H9 (cell line): Measurements from ENCODE around the gene RCSD1. TPM values are rescaled to one million over a fixed set of nuclear protein-coding genes. Genes with fewer than 3 reads are reported as not detected.

Experiments
- DNase-seq: peaks from one replicate; pipeline ENCODE4 v3.0.0-alpha.2; 2017
- H2AFZ ChIP-seq: one replicate; pipeline ENCODE4 v1.6.1; 2013; ENCODE audit warnings: mild to moderate bottlenecking, low read length, control low read depth, moderate library complexity
- H2AK5ac ChIP-seq: 2 replicates; pipeline ENCODE4 v1.6.1; 2013; ENCODE audit warnings: low read length, control low read depth, mixed read lengths; ENCODE audit not compliant: insufficient read length
- H2BK120ac ChIP-seq: one replicate; pipeline ENCODE4 v1.6.1; 2013; ENCODE audit warnings: low read depth, mild to moderate bottlenecking, low read length, control low read depth, inconsistent platforms; ENCODE audit not compliant: poor library complexity, severe bottlenecking
- H2BK12ac ChIP-seq: 2 replicates; pipeline ENCODE4 v1.6.1; 2013; ENCODE audit warnings: low read length, control low read depth, mixed read lengths, low read depth; ENCODE audit not compliant: insufficient read length
- H2BK15ac ChIP-seq: 2 replicates; pipeline ENCODE4 v1.6.1; 2013; ENCODE audit warnings: low read depth, low read length, control low read depth
- H2BK20ac ChIP-seq: one replicate; pipeline ENCODE4 v1.6.1; 2013; ENCODE audit warnings: low read depth, mild to moderate bottlenecking, low read length, control low read depth, inconsistent platforms; ENCODE audit not compliant: poor library complexity, severe bottlenecking
- H2BK5ac ChIP-seq: 2 replicates; pipeline ENCODE4 v1.6.1; 2013; ENCODE audit warnings: low read length, control low read depth, mixed read lengths; ENCODE audit not compliant: insufficient read length
- H3K14ac ChIP-seq: 2 replicates; pipeline ENCODE4 v1.6.1; 2013; ENCODE audit warnings: low read length, control low read depth; ENCODE audit not compliant: insufficient read depth
- H3K18ac ChIP-seq: 2 replicates; pipeline ENCODE4 v1.6.1; 2013; ENCODE audit warnings: low read depth, mild to moderate bottlenecking, mixed read lengths, low read length, control low read depth; ENCODE audit not compliant: insufficient read length
- H3K23ac ChIP-seq: 2 replicates; pipeline ENCODE4 v1.6.1; 2013; ENCODE audit warnings: low read length, control low read depth, mixed read lengths, low read depth; ENCODE audit not compliant: insufficient read length
- H3K23me2 ChIP-seq: 2 replicates; pipeline ENCODE4 v1.6.1; 2013; ENCODE audit warnings: low read depth, mild to moderate bottlenecking, mixed read lengths, low read length, control low read depth; ENCODE audit not compliant: insufficient read length, poor library complexity, severe bottlenecking
- H3K27ac ChIP-seq: 2 replicates; pipeline ENCODE4 v1.5.1; 2013; ENCODE audit warnings: low read length, control low read depth, mixed read lengths, low read depth; ENCODE audit not compliant: insufficient read length
- H3K27me3 ChIP-seq: 2 replicates; pipeline ENCODE4 v1.6.1; 2013; ENCODE audit warnings: low read length, control low read depth, inconsistent platforms; ENCODE audit not compliant: insufficient read depth
- H3K4ac ChIP-seq: 2 replicates; pipeline ENCODE4 v1.6.1; 2013; ENCODE audit warnings: low read depth, mild to moderate bottlenecking, control low read depth, inconsistent platforms, low read length, moderate library complexity
- H3K4me1 ChIP-seq: 2 replicates; pipeline ENCODE4 v1.6.1; 2013; ENCODE audit warnings: low read length, control low read depth, inconsistent platforms; ENCODE audit not compliant: insufficient read depth
- H3K4me2 ChIP-seq: 2 replicates; pipeline ENCODE4 v1.6.1; 2013; ENCODE audit warnings: low read length, control low read depth, mixed read lengths; ENCODE audit not compliant: insufficient read length, insufficient read depth
- H3K56ac ChIP-seq: 2 replicates; pipeline ENCODE4 v1.6.1; 2013; ENCODE audit warnings: low read depth, mild to moderate bottlenecking, mixed read lengths, low read length, control low read depth; ENCODE audit not compliant: insufficient read length
- H3K79me1 ChIP-seq: 2 replicates; pipeline ENCODE4 v1.6.1; 2013; ENCODE audit warnings: low read depth, mild to moderate bottlenecking, moderate library complexity, low read length, control low read depth, inconsistent platforms; ENCODE audit not compliant: insufficient read depth, poor library complexity, severe bottlenecking
- H3K79me2 ChIP-seq: 2 replicates; pipeline ENCODE4 v1.6.1; 2013; ENCODE audit warnings: low read length, control low read depth, inconsistent platforms; ENCODE audit not compliant: insufficient read depth
- H3K9ac ChIP-seq: 2 replicates; pipeline ENCODE4 v1.6.1; 2013; ENCODE audit warnings: low read length, control low read depth, mixed read lengths; ENCODE audit not compliant: insufficient read length; ENCODE audit errors: extremely low read depth
- H3K9me3 ChIP-seq: one replicate; pipeline ENCODE4 v1.6.1; 2013; ENCODE audit warnings: low read depth, low read length, inconsistent platforms; ENCODE audit not compliant: control insufficient read depth
- H3T11ph ChIP-seq: one replicate; pipeline ENCODE4 v1.6.1; 2013; ENCODE audit warnings: mild to moderate bottlenecking, low read length, control low read depth, inconsistent platforms
- H4K20me1 ChIP-seq: one replicate; pipeline ENCODE4 v1.6.1; 2013; ENCODE audit not compliant: control insufficient read depth, insufficient read length, insufficient read depth
- H4K5ac ChIP-seq: 2 replicates; pipeline ENCODE4 v1.6.1; 2013; ENCODE audit warnings: low read depth, mild to moderate bottlenecking, mixed read lengths, low read length, control low read depth; ENCODE audit not compliant: insufficient read length
- H4K8ac ChIP-seq: replicated peaks from 2 replicates; pipeline ENCODE4 v1.6.1; 2013; ENCODE audit warnings: low read length, control low read depth, mixed read lengths, low read depth; ENCODE audit not compliant: insufficient read length
- H4K91ac ChIP-seq: 2 replicates; pipeline ENCODE4 v1.6.1; 2013; ENCODE audit warnings: low read depth, mild to moderate bottlenecking, moderate library complexity, mixed read lengths, low read length, control low read depth; ENCODE audit not compliant: insufficient read length
- H3K27ac Mint-ChIP-seq, 3 experiments: 2 replicates in 2 of 3; 3 replicates in 1 of 3; pipeline ENCODE4 v1.8.0; 2020 to 2021; ENCODE audit warnings: mixed read lengths in 3 of 3, mild to moderate bottlenecking in 1 of 3, moderate library complexity in 1 of 3
- H3K27me3 Mint-ChIP-seq: 2 replicates; pipeline ENCODE4 v1.8.0; 2021; ENCODE audit warnings: low read depth, mild to moderate bottlenecking, moderate library complexity, mixed read lengths
- H3K36me3 Mint-ChIP-seq, 3 experiments: 2 replicates in 2 of 3; 3 replicates in 1 of 3; pipeline ENCODE4 v1.8.0; 2020 to 2021; ENCODE audit warnings: low read depth in 3 of 3, mixed read lengths in 3 of 3; ENCODE audit not compliant: insufficient read depth in 1 of 3
- H3K4me1 Mint-ChIP-seq, 2 experiments: 2 replicates each; pipeline ENCODE4 v1.8.0; 2020; ENCODE audit warnings: mixed read lengths in 2 of 2
- H3K4me3 Mint-ChIP-seq, 2 experiments: 2 replicates in 1 of 2; 3 replicates in 1 of 2; pipeline ENCODE4 v1.8.0; 2020 to 2021; ENCODE audit warnings: mild to moderate bottlenecking in 2 of 2, mixed read lengths in 2 of 2, moderate library complexity in 1 of 2
- H3K9me3 Mint-ChIP-seq, 2 experiments: 2 replicates in 1 of 2; 3 replicates in 1 of 2; pipeline ENCODE4 v1.8.0; 2020; ENCODE audit warnings: mild to moderate bottlenecking in 2 of 2, mixed read lengths in 2 of 2, moderate library complexity in 1 of 2
- WGBS: extraction: QIAGEN DNeasy Blood & Tissue Kit; methylation state at CpG from one replicate; pipeline ENCODE4 v1.1.7; 2013; ENCODE audit warnings: missing lambda C conversion rate, low lambda C conversion rate, mixed read lengths; ENCODE audit not compliant: insufficient read length; ENCODE audit errors: extremely low coverage; 5-methylcytosine and 5-hydroxymethylcytosine counted together
- total RNA-seq: library from RNA; stranded (reverse); gene quantifications from 2 replicates; pipeline ENCODE4 v1.2.1, GENCODE V29; 2021
- TF ChIP-seq, protein P1 (sequence below): fragments of 200-600 bp; sonication (generic); conservative IDR thresholded peaks from 3 replicates; pipeline ENCODE4 v1.8.0; 2021; ENCODE audit warnings: antibody characterized with exemption, mild to moderate bottlenecking

Gene RCSD1
- total RNA-seq, 1 experiment from 2014 or later = 0.13 TPM

DNA sequence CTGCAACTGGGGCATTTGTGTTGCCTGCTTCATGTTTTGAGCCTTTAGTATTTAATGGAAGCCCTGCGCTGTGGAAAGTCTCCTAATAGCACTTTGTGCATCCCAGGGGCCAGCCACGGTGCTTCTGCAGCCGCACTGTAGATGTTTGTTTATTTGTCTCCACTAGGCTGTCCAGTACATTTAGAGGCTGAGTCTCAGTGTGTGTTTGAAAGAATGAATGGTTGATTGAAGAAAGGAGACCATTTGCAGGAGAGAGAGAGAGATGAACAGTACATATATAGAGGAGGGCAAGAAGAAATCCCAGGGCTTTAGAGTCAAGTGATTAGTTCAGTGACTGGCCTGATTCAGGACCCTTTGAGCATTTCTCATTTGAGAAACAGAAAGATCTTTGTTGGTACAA lies 125.6 kb downstream of the RCSD1 start:
- Histone ChIP-seq H3K27me3 (no peaks in the 10 kb centered on the region), H2BK15ac (no peak overlapping the region), H4K91ac (no peak overlapping the region), H3K18ac (no peak overlapping the region), H4K8ac (no peak overlapping the region), H3K4me1 (peaks cover 5% of the 10 kb centered on the region; the same call in 1 of the 2 replicates), H3K14ac (no peak overlapping the region), H3K27ac (no peak overlapping the region), H3K23me2 (no peaks in the 10 kb centered on the region), H3K56ac (no peak overlapping the region), H2BK20ac (no peak overlapping the region), H3K79me1 (peaks cover 5% of the 10 kb centered on the region), H4K5ac (no peak overlapping the region), H2BK12ac (no peak overlapping the region), H3T11ph (no peak overlapping the region), H2AFZ (no peak overlapping the region), H4K20me1 (no peaks in the 10 kb centered on the region), H3K9ac (no peak overlapping the region), H3K9me3 (no peaks in the 10 kb centered on the region), H3K79me2 (peaks cover 8% of the 10 kb centered on the region; the same call in 1 of the 2 replicates), H2BK5ac (no peak overlapping the region), H3K23ac (no peak overlapping the region), H2BK120ac (no peak overlapping the region), H2AK5ac (no peak overlapping the region), H3K4ac (no peak overlapping the region), H3K4me2 (no peak overlapping the region)
- peaks cover 7 to 13% of the 10 kb centered on the region in 2 experiments for H3K4me1 Mint-ChIP-seq
- H3K27me3 Mint-ChIP-seq = no peaks in the 10 kb centered on the region
- TF ChIP-seq, protein P1, sequence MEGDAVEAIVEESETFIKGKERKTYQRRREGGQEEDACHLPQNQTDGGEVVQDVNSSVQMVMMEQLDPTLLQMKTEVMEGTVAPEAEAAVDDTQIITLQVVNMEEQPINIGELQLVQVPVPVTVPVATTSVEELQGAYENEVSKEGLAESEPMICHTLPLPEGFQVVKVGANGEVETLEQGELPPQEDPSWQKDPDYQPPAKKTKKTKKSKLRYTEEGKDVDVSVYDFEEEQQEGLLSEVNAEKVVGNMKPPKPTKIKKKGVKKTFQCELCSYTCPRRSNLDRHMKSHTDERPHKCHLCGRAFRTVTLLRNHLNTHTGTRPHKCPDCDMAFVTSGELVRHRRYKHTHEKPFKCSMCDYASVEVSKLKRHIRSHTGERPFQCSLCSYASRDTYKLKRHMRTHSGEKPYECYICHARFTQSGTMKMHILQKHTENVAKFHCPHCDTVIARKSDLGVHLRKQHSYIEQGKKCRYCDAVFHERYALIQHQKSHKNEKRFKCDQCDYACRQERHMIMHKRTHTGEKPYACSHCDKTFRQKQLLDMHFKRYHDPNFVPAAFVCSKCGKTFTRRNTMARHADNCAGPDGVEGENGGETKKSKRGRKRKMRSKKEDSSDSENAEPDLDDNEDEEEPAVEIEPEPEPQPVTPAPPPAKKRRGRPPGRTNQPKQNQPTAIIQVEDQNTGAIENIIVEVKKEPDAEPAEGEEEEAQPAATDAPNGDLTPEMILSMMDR = no peak
- H3K9me3 Mint-ChIP-seq = no peaks in the 10 kb centered on the region
- H3K4me3 Mint-ChIP-seq = no peak overlapping the region
- H3K36me3 Mint-ChIP-seq = 0 out of 7 replicates have a peak, but pooled peaks cover 0 to 5% (median 0%) of the 10 kb centered on the region in 3 experiments
- DNase-seq = no peak
- 0 out of 7 replicates have a peak overlapping the region, but pooled peaks of 1 of the 3 experiments have one; percentile 2 for H3K27ac Mint-ChIP-seq
- no CpG with 5 or more reads among the region's 3 CpGs for WGBS

Other genes starting within 250 kb of the RCSD1 start
- 0.90 and 1.2 TPM in 2 replicates for gene CD247, start 111.7 kb upstream of the RCSD1 start, total RNA-seq
- gene CREG1, start 76.5 kb upstream of the RCSD1 start, total RNA-seq = 19.8 and 20.6 TPM in 2 replicates
- gene MPZL1, start 91.8 kb downstream of the RCSD1 start, total RNA-seq = 60.7 and 68.6 TPM in 2 replicates